HCT116 (cell line): ENCODE data around the gene RELA.

Experiments
- CTCF ChIP-seq, 3 experiments: fragments of 200-600 bp in 1 of 3; sonication (generic) in 1 of 3; IDR thresholded peaks in 2 of 3; conservative IDR thresholded peaks in 1 of 3; 2 replicates each; pipeline ENCODE4 v1.5.1; 2012 to 2017; ENCODE audit warnings: low read depth in 2 of 3, low read length in 2 of 3, antibody characterized with exemption in 1 of 3, borderline replicate concordance in 1 of 3, control low read depth in 1 of 3, mild to moderate bottlenecking in 1 of 3, mixed read lengths in 1 of 3, mixed run types in 1 of 3, moderate library complexity in 1 of 3; ENCODE audit not compliant: insufficient read depth in 1 of 3
- EZH2 ChIP-seq: fragments of 200-600 bp; sonication (generic); IDR thresholded peaks from 2 replicates; pipeline ENCODE4 v1.6.1; 2017; ENCODE audit warnings: antibody characterized with exemption, mixed run types
- EZH2phosphoT487 ChIP-seq: fragments of 200-600 bp; IDR thresholded peaks from 2 replicates; pipeline ENCODE4 v1.6.1; 2018; ENCODE audit warnings: antibody characterized with exemption, borderline replicate concordance
- MAX ChIP-seq: IDR thresholded peaks from 2 replicates; pipeline ENCODE4 v1.6.1; 2012
- POLR2A ChIP-seq: IDR thresholded peaks from 2 replicates; pipeline ENCODE4 v1.7.0; 2011; ENCODE audit warnings: borderline replicate concordance; ENCODE audit not compliant: insufficient read depth, insufficient read length; ENCODE audit errors: extremely low read depth
- POLR2AphosphoS5 ChIP-seq: IDR thresholded peaks from 2 replicates; pipeline ENCODE4 v1.6.1; 2011; ENCODE audit warnings: mild to moderate bottlenecking, low read depth, low read length, moderate library complexity
- RAD21 ChIP-seq: IDR thresholded peaks from 2 replicates; pipeline ENCODE4 v1.6.1; 2012; ENCODE audit warnings: low read depth, mild to moderate bottlenecking
- REST ChIP-seq: IDR thresholded peaks from 2 replicates; pipeline ENCODE4 v1.6.1; 2012; ENCODE audit warnings: low read depth
- SRF ChIP-seq: IDR thresholded peaks from 2 replicates; pipeline ENCODE4 v1.6.1; 2012; ENCODE audit warnings: low read depth
- ZBTB33 ChIP-seq: IDR thresholded peaks from 2 replicates; pipeline ENCODE4 v1.6.1; 2011; ENCODE audit warnings: mild to moderate bottlenecking, low read length, moderate library complexity; ENCODE audit not compliant: insufficient replicate concordance; ENCODE audit errors: extremely low read depth

- no peak for TF ChIP-seq ZBTB33
- no peak for TF ChIP-seq CTCF (IDR thresholded peaks at IDR 0.05 in 2 of 3, conservative IDR thresholded peaks at IDR 0.05 in 1 of 3; ENCODE audit: borderline replicate concordance in 1 of 3, insufficient read depth in 1 of 3, low read depth in 2 of 3, low read length in 2 of 3)
- no peak for TF ChIP-seq POLR2A
- TF ChIP-seq RAD21 = no peak
- no peak for TF ChIP-seq POLR2AphosphoS5
- no peak for TF ChIP-seq EZH2phosphoT487
- no peak for TF ChIP-seq EZH2
- TF ChIP-seq MAX = no peak
- TF ChIP-seq REST = no peak
- no peak for TF ChIP-seq SRF
Measured at GRCh38 chr11:65621460-65621859, 41.3 kb downstream of the RELA start.
